Ovary (tissue), 9 donors: ENCODE measurements around the gene FGFR4. TPM values are rescaled to one million over a fixed set of nuclear protein-coding genes. Genes with fewer than 3 reads are reported as not detected.
A peak's percentile ranks its signal among the peaks of the same experiment; 100 is the strongest.

ENCODE experiments used
- DNase-seq, 5 donors: peaks; one replicate each; pipeline ENCODE4 v3.0.0-alpha.2; 2019 to 2020
- H3K27ac ChIP-seq, 2 donors: fragments of 200-600 bp; one replicate each; pipeline versions ENCODE4 v1.5.1 to v1.8.0; 2019 to 2022
- H3K27me3 ChIP-seq: fragments of 200-600 bp; one replicate; pipeline ENCODE4 v1.8.0; 2022
- H3K36me3 ChIP-seq: fragments of 200-600 bp; sonication (generic); one replicate; pipeline ENCODE4 v1.5.1; 2019
- H3K4me1 ChIP-seq: one replicate; pipeline ENCODE4 v1.8.1; 2013; ENCODE audit warnings: mild to moderate bottlenecking, moderate library complexity; ENCODE audit not compliant: insufficient read depth
- H3K4me3 ChIP-seq: fragments of 200-600 bp; sonication (generic); one replicate; pipeline ENCODE4 v1.5.1; 2017
- H3K9me3 ChIP-seq, 2 donors: fragments of 200-600 bp in 1 of 2; sonication (generic) in 1 of 2; one replicate each; pipeline versions ENCODE4 v1.5.1 to v1.8.1; 2013 to 2019; ENCODE audit warnings: mild to moderate bottlenecking in 1 of 2, moderate library complexity in 1 of 2
- CTCF ChIP-seq, 3 donors: fragments of 450-650 bp in 2 of 3; fragments of 200-600 bp in 1 of 3; IDR thresholded peaks; one replicate each; pipeline versions ENCODE4 v1.5.1 to v1.8.0; 2016 to 2022; ENCODE audit warnings: antibody characterized with exemption in 3 of 3, mild to moderate bottlenecking in 1 of 3
- EP300 ChIP-seq: sonication (generic); formaldehyde crosslinking; IDR thresholded peaks from one replicate; pipeline ENCODE4 v1.6.1; 2017; ENCODE audit warnings: antibody characterized with exemption
- POLR2A ChIP-seq: fragments of 450-650 bp; IDR thresholded peaks from one replicate; pipeline ENCODE4 v1.6.1; 2017; ENCODE audit warnings: antibody characterized with exemption, mild to moderate bottlenecking, moderate library complexity
- WGBS, 3 donors: extraction: QIAGEN DNeasy Blood & Tissue Kit in 1 of 3; methylation state at CpG; one replicate each; pipeline versions ENCODE4 v1.1.5 to v1.1.7; 2013 to 2017; 5-methylcytosine and 5-hydroxymethylcytosine counted together
- intact Hi-C, 4 donors: fragments of 100-400 bp; cut with DNase I; formaldehyde crosslinking; loops; one replicate each; pipeline versions ENCODE4 v1.11.0 to v1.15.1; 2022 to 2023
- polyA plus RNA-seq, 2 donors: library from polyadenylated mRNA; stranded (reverse); fragments of 200-250 nt in 1 of 2; fragments of 350-450 nt in 1 of 2; fragmentation: Illumina TruSeq in 1 of 2; extraction: RNeasy Lipid Tissue Mini Kit (QIAGEN cat#74804) in 1 of 2; gene quantifications; one replicate each; pipeline ENCODE4 v1.2.3, GENCODE V29; 2013 to 2014
- total RNA-seq, 7 donors: library from RNA; depleted of rRNA in 2 of 7; stranded (reverse); fragments of >200 nt in 2 of 7; fragmentation: NEBNext Ultra II Directional in 3 of 7; extraction: Animal tissue kit (Norgen Biotek cat#: 25700) in 3 of 7; gene quantifications; one replicate each; pipeline versions ENCODE4 v1.1.0 to v1.2.4, GENCODE V29; 2016 to 2023
- donor health status: DM: no; HTN: no; CAD: no; lungs with moderate emphysema.
- donor health status: DM: no; HTN: no; CAD: no.
- donor health status: Bipolar disorder and iron deficiency.
- donor health status: DM: yes; HTN: yes; CAD: no.
- donor health status: DM: no; HTN: no; CAD: no.
- donor health status: DM: yes; HTN: yes; CAD: no.

FGFR4 gene
- total and polyA plus RNA-seq, 9 donors = 2.7 to 90.3 (median 25.6) TPM

- no peak for DNase-seq
- H3K27ac ChIP-seq = no peak overlapping the region
- WGBS, 3 donors = 93 to 99% (median 93%) methylated on average over 13 of the region's 13 CpGs
- no peaks in the 10 kb centered on the region for H3K36me3 ChIP-seq
- no peaks in the 10 kb centered on the region for H3K27me3 ChIP-seq
- TF ChIP-seq POLR2A = no peak
- TF ChIP-seq CTCF (IDR thresholded peaks at IDR 0.05) = no peak
- TF ChIP-seq EP300 = no peak
- H3K4me1 ChIP-seq = peaks cover 38% of the 10 kb centered on the region
- no peak overlapping the region for H3K4me3 ChIP-seq
- no peaks in the 10 kb centered on the region for H3K9me3 ChIP-seq
- intact Hi-C loops = no loop called here
Observed at GRCh38 chr5:177090813-177091212, 4.1 kb downstream of the FGFR4 start.

GRCh38 chr5:177091232-177091631 lies 4.5 kb downstream of the FGFR4 start:
- no peaks in the 10 kb centered on the region for H3K9me3 ChIP-seq
- no peaks in the 10 kb centered on the region for H3K27me3 ChIP-seq
- TF ChIP-seq CTCF (IDR thresholded peaks at IDR 0.05) = no peak
- no peak for TF ChIP-seq POLR2A
- TF ChIP-seq EP300 = no peak
- DNase-seq = no peak
- intact Hi-C loops = no loop called here
- no peak overlapping the region for H3K27ac ChIP-seq
- H3K4me3 ChIP-seq = no peak overlapping the region
- 82 to 93% (median 90%) methylated on average over 3 of the region's 3 CpGs for WGBS, 3 donors
- peaks cover 41% of the 10 kb centered on the region for H3K4me1 ChIP-seq
- no peaks in the 10 kb centered on the region for H3K36me3 ChIP-seq

- no peak overlapping the region for H3K27ac ChIP-seq
- WGBS, 3 donors = 87 to 90% (median 87%) methylated on average over 25 to 32 of the region's 32 CpGs
- H3K4me3 ChIP-seq = no peak overlapping the region
- H3K36me3 ChIP-seq = no peaks in the 10 kb centered on the region
- no peaks in the 10 kb centered on the region for H3K9me3 ChIP-seq
- peaks cover 38% of the 10 kb centered on the region for H3K4me1 ChIP-seq
- H3K27me3 ChIP-seq = no peaks in the 10 kb centered on the region
- no peak for DNase-seq
- TF ChIP-seq EP300 (no peak), CTCF (IDR thresholded peaks at IDR 0.05) (no peak), POLR2A (no peak)
- intact Hi-C loops = no loop called here
Observed at GRCh38 chr5:177092178-177093081, 5.7 kb downstream of the FGFR4 start.

- Histone ChIP-seq H3K27ac (no peak overlapping the region), H3K27me3 (no peaks in the 10 kb centered on the region), H3K4me1 (peaks cover 42% of the 10 kb centered on the region), H3K4me3 (no peak overlapping the region), H3K36me3 (no peaks in the 10 kb centered on the region), H3K9me3 (no peaks in the 10 kb centered on the region)
- peak in 1 of 5 donors; percentile 48 for DNase-seq
- TF ChIP-seq CTCF (IDR thresholded peaks at IDR 0.05) (no peak), POLR2A (no peak), EP300 (no peak)
- intact Hi-C loops = no loop called here
- 89 to 93% (median 92%) methylated on average over 26 to 40 of the region's 40 CpGs for WGBS, 3 donors
Observed at GRCh38 chr5:177093082-177093712, 6.5 kb downstream of the FGFR4 start.
